LHCN-M2 (cell line): Measurements from ENCODE around the gene KRT81. TPM values are rescaled to one million over a fixed set of nuclear protein-coding genes. Genes with fewer than 3 reads are reported as not detected.
"Not testable (repeated sequence)": the region's sequence is repeated elsewhere in the genome, so short reads cannot be mapped to it uniquely, and the experiment has no call there.

Experiments used
- DNase-seq: peaks from one replicate; pipeline ENCODE4 v3.0.0-alpha.2; 2012; ENCODE audit warnings: low read depth
- total RNA-seq: library from RNA; depleted of rRNA; stranded (reverse); fragments of >200 nt; gene quantifications from 2 replicates; pipeline ENCODE4 v1.2.3, GENCODE V29; 2014; rRNA removed

KRT81 gene
- total RNA-seq, 1 experiment from 2014 or later: 0.11 TPM

GRCh38 chr12:52242442-52243258 is 48.7 kb downstream of the KRT81 start:
- no peak for DNase-seq

GRCh38 chr12:52241205-52241842 is 50.0 kb downstream of the KRT81 start:
- peak; percentile 49 for DNase-seq

DNA sequence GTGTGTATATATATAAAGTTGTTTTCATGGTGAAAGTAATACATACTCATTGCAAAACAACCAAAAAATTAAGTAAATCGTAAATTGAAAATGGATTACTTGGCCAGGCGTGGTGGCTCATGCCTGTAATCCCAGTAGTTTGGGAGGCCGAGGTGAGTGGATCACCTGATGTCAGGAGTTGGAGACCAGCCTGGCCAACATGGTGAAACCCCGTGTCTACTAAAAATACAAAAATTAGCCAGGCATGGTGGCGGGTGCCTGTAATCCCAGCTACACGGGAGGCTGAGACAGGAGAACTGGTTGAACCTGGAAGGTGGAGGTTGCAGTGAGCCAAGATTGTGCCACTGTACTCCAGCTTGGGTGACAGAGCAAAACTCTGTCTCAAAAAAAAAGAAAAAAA is 51.1 kb downstream of the KRT81 start:
- DNase-seq: not testable (repeated sequence)

GRCh38 chr12:52239767-52240166 is 51.6 kb downstream of the KRT81 start:
- no peak for DNase-seq

DNA sequence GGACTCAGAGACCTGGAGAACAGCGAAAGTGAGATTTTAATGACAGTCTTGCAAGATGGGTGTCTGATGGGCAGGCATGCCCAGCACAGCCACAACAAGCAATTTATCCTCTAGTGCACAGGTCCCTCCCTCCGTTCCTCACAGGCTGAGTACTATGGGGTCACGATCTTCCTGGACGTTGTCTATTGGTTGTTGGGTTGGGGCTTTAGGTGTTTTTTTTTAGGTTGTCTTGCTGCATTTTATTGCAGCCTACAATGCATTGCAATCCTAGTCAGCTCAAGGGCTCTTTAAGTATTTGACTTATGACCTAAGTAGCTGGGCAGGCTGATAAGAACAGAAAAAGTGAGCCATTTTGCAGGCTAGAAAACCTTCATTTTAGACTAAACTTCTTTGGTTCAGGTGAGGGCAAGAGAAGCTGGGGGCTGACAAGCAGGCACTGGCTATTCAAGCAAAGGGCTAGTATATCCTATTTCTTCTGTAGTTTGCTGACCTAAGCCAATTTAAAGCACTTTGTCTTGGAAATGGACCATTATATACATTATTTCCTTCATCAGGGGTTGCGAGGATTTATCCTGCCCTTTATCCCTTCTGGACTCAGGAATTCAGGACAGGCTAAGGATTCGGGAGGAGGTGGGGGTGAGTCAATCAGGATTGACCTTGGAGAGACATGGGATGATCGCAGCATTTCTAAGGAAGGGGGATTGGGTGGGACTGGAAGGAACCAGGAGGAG is 52.3 kb downstream of the KRT81 start:
- DNase-seq: no peak

DNA sequence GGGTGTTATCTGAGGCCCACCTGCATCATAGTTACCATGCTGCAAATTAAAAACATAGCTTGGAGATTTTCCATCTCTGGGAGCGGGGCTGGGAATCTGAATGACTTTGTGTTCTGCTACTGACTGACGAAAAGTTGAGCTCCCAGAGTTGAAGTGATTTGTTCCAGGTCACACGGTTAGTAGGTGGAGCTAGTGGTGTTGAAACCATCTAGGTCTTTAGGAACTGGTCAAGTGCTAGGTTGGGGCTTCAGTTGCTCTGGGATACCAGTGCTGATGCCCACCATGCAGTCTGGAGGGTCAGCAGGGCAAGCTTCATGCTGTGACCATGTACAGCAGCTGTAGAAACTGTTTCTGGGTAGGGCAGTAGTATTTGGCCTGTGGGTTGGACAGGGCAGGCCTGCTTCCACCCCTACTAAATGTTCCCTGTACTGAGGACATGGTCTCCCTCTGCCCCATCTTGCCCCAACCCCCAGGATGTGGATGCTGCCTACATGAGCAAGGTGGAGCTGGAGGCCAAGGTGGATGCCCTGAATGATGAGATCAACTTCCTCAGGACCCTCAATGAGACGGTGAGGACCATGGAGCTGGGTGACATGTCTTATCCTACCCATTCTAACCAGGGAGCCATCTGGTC is 53.0 kb downstream of the KRT81 start:
- no peak for DNase-seq

GRCh38 chr12:52236386-52237050 is 54.8 kb downstream of the KRT81 start:
- no peak for DNase-seq

Other genes starting within 250 kb of the KRT81 start
- 1.3 and 2.3 TPM in 2 replicates for gene NR4A1, start 240.1 kb downstream of the KRT81 start, total RNA-seq
- gene ATG101, start 221.6 kb downstream of the KRT81 start, total RNA-seq: 69.2 and 70.4 TPM in 2 replicates
- not detected in 2 replicates for gene SMIM41, start 211.8 kb downstream of the KRT81 start, total RNA-seq
- gene KRT80, start 99.5 kb downstream of the KRT81 start, total RNA-seq: 4.2 and 6.7 TPM in 2 replicates
- gene KRT7, start 58.3 kb downstream of the KRT81 start, total RNA-seq: 0.40 and 2.2 TPM in 2 replicates
- gene KRT86, start 16.9 kb downstream of the KRT81 start, total RNA-seq: 0.06 TPM in 1 of 2 replicates, not detected in the other
- not detected in 2 replicates for gene KRT83, start 29.9 kb upstream of the KRT81 start, total RNA-seq
- gene KRT85, start 75.9 kb upstream of the KRT81 start, total RNA-seq: not detected in 2 replicates
- gene KRT84, start 94.1 kb upstream of the KRT81 start, total RNA-seq: not detected in 2 replicates
- not detected in 2 replicates for gene KRT82, start 114.8 kb upstream of the KRT81 start, total RNA-seq
- gene KRT75, start 142.8 kb upstream of the KRT81 start, total RNA-seq: not detected in 2 replicates
- not detected in 2 replicates for gene KRT6B, start 160.6 kb upstream of the KRT81 start, total RNA-seq
- not detected in 2 replicates for gene KRT6C, start 182.3 kb upstream of the KRT81 start, total RNA-seq
- not detected in 2 replicates for gene KRT6A, start 201.7 kb upstream of the KRT81 start, total RNA-seq
- not detected in 2 replicates for gene KRT5, start 228.9 kb upstream of the KRT81 start, total RNA-seq